Ectodermal cell (in vitro differentiated cells): ENCODE measurements around the gene INPP4B.

Experiments used
- H3K27ac ChIP-seq: 2 replicates; pipeline ENCODE4 v1.7.0; 2013; ENCODE audit warnings: mild to moderate bottlenecking, low read depth, low read length; ENCODE audit not compliant: insufficient read depth, poor library complexity, severe bottlenecking
- H3K27me3 ChIP-seq: 2 replicates; pipeline ENCODE4 v1.7.0; 2013; ENCODE audit warnings: mild to moderate bottlenecking, low read length; ENCODE audit not compliant: insufficient read depth, control insufficient read depth, poor library complexity, severe bottlenecking
- H3K36me3 ChIP-seq: one replicate; pipeline ENCODE4 v1.7.0; 2013; ENCODE audit warnings: low read length; ENCODE audit not compliant: control insufficient read depth, insufficient read depth
- H3K4me1 ChIP-seq: one replicate; pipeline ENCODE4 v1.7.0; 2013; ENCODE audit warnings: low read length; ENCODE audit not compliant: control insufficient read depth, insufficient read depth
- H3K4me3 ChIP-seq: 2 replicates; pipeline ENCODE4 v1.7.0; 2013; ENCODE audit warnings: low read depth, low read length, control low read depth; ENCODE audit not compliant: insufficient read depth
- H3K9me3 ChIP-seq: 2 replicates; pipeline ENCODE4 v1.7.0; 2013; ENCODE audit warnings: mild to moderate bottlenecking, low read length, moderate library complexity; ENCODE audit not compliant: control insufficient read depth
- WGBS, 2 experiments: methylation state at CpG; one replicate each; pipeline ENCODE4 v1.1.7; 2013; ENCODE audit warnings: missing lambda C conversion rate in 2 of 2; 5-methylcytosine and 5-hydroxymethylcytosine counted together

The INPP4B gene

GRCh38 chr4:142101401-142101800 is 744.7 kb downstream of the INPP4B start:
- Histone ChIP-seq H3K4me1 (no peaks in the 10 kb centered on the region), H3K27ac (no peak overlapping the region)
- 100% methylated on average over 1 of the region's 1 CpG; no CpG with 5 or more reads in 1 of the 2 experiments for WGBS, 2 experiments

GRCh38 chr4:142100941-142101340 is 745.2 kb downstream of the INPP4B start:
- Histone ChIP-seq H3K27ac (no peak overlapping the region), H3K36me3 (no peaks in the 10 kb centered on the region), H3K4me1 (no peaks in the 10 kb centered on the region)

More at GRCh38 chr4:142101401-142101800, 744.7 kb downstream of the INPP4B start:
- Histone ChIP-seq H3K36me3 (no peaks in the 10 kb centered on the region), H3K9me3 (no peaks in the 10 kb centered on the region), H3K27me3 (no peaks in the 10 kb centered on the region), H3K4me3 (no peak overlapping the region)

GRCh38 chr4:142098900-142099545 is 747.1 kb downstream of the INPP4B start:
- Histone ChIP-seq H3K36me3 (no peaks in the 10 kb centered on the region), H3K4me1 (no peaks in the 10 kb centered on the region), H3K9me3 (no peaks in the 10 kb centered on the region), H3K4me3 (no peak overlapping the region), H3K27ac (no peak overlapping the region), H3K27me3 (no peaks in the 10 kb centered on the region)
- no CpG with 5 or more reads among the region's 1 CpG for WGBS, 2 experiments

More at GRCh38 chr4:142100941-142101340, 745.2 kb downstream of the INPP4B start:
- Histone ChIP-seq H3K9me3 (no peaks in the 10 kb centered on the region), H3K27me3 (no peaks in the 10 kb centered on the region), H3K4me3 (no peak overlapping the region)

GRCh38 chr4:142098380-142098779 is 747.7 kb downstream of the INPP4B start:
- Histone ChIP-seq H3K4me3 (no peak overlapping the region), H3K36me3 (no peaks in the 10 kb centered on the region), H3K27me3 (no peaks in the 10 kb centered on the region), H3K27ac (no peak overlapping the region), H3K4me1 (no peaks in the 10 kb centered on the region), H3K9me3 (no peaks in the 10 kb centered on the region)
- WGBS, 2 experiments, result 92 to 94% methylated on average over 3 of the region's 3 CpGs

- Histone ChIP-seq H3K9me3 (no peaks in the 10 kb centered on the region), H3K27me3 (no peaks in the 10 kb centered on the region), H3K4me1 (no peaks in the 10 kb centered on the region), H3K36me3 (no peaks in the 10 kb centered on the region), H3K4me3 (no peak overlapping the region), H3K27ac (no peak overlapping the region)
- 96 to 100% methylated on average over 3 of the region's 3 CpGs for WGBS, 2 experiments
Observed at GRCh38 chr4:142097015-142097414, 749.1 kb downstream of the INPP4B start.

GRCh38 chr4:142095886-142096605 is 750.1 kb downstream of the INPP4B start:
- Histone ChIP-seq H3K4me3 (no peak overlapping the region), H3K9me3 (no peaks in the 10 kb centered on the region), H3K27me3 (no peaks in the 10 kb centered on the region), H3K27ac (no peak overlapping the region), H3K4me1 (no peaks in the 10 kb centered on the region), H3K36me3 (no peaks in the 10 kb centered on the region)
- WGBS, 2 experiments, result 92 to 97% methylated on average over 3 of the region's 3 CpGs

- no peak overlapping the region for H3K27ac ChIP-seq
- no peaks in the 10 kb centered on the region for H3K27me3 ChIP-seq
- no peaks in the 10 kb centered on the region for H3K36me3 ChIP-seq
- no peaks in the 10 kb centered on the region for H3K9me3 ChIP-seq
- WGBS, 2 experiments, result 98 to 100% methylated on average over 1 of the region's 1 CpG
- no peaks in the 10 kb centered on the region for H3K4me1 ChIP-seq
- H3K4me3 ChIP-seq, result no peak overlapping the region
Observed at GRCh38 chr4:142092941-142093340, 753.2 kb downstream of the INPP4B start.

DNA sequence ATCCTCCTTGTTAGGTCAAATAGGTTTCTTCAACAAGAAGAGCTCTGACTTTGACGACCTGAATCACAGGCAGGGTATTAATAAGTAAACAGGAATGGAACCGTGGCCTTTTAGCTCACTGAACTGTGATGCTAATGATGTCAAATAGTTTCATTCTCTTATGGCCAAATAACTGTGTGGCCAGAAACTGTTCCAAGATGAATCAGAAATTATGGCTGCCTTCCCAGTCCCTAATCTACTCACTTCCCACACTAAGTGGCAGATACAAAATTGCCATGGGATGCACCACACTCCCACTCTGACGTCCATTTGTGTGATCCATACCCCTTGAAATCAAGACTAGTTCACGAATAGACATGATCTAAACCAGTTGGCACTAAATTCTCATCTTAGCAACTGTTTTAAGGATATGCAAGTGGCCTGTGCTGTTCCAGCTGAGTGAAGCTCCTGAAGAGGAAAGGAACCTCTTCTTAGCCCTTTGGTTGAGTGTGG is 754.4 kb downstream of the INPP4B start:
- Histone ChIP-seq H3K9me3 (no peaks in the 10 kb centered on the region), H3K36me3 (no peaks in the 10 kb centered on the region), H3K27ac (no peak overlapping the region), H3K27me3 (no peaks in the 10 kb centered on the region), H3K4me3 (no peak overlapping the region), H3K4me1 (no peaks in the 10 kb centered on the region)
- 90 to 94% methylated on average over 4 of the region's 4 CpGs for WGBS, 2 experiments

- Histone ChIP-seq H3K9me3 (no peaks in the 10 kb centered on the region), H3K27me3 (no peaks in the 10 kb centered on the region), H3K4me1 (no peaks in the 10 kb centered on the region), H3K4me3 (no peak overlapping the region), H3K27ac (no peak overlapping the region), H3K36me3 (no peaks in the 10 kb centered on the region)
- WGBS, 2 experiments, result 93 to 98% methylated on average over 4 of the region's 4 CpGs
Observed at GRCh38 chr4:142091085-142091513, 755.0 kb downstream of the INPP4B start.

DNA sequence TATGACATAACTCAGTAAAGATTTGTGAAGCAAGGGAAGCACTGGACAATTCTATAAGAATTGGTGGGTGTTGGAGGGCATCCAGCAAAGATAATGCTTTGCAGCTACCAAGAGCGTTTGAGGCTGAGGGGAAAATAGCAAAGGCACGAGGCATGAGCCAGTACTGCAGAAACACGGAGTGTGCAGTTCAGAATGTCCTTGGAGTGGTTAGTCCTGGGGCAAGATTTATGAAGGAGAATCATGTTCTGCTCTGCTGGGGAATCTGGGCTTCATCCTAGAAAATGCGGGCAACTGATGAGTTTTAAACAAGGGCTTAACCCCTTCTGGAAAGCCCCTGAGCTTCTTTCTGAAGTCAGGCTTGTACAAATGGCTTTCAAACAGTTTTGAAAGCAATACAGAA is 757.2 kb downstream of the INPP4B start:
- no peak overlapping the region for H3K4me3 ChIP-seq
- no peaks in the 10 kb centered on the region for H3K9me3 ChIP-seq
- WGBS, 2 experiments, result 87 to 89% methylated on average over 4 of the region's 4 CpGs

More for the DNA sequence above, 757.2 kb downstream of the INPP4B start:
- Histone ChIP-seq H3K27ac (no peak overlapping the region), H3K4me1 (no peaks in the 10 kb centered on the region), H3K27me3 (no peaks in the 10 kb centered on the region), H3K36me3 (no peaks in the 10 kb centered on the region)
